Measurements from ENCODE around the gene PPP4R3B. TPM values are rescaled to one million over a fixed set of nuclear protein-coding genes. Genes with fewer than 3 reads are reported as not detected.
A peak's percentile ranks its signal among the peaks of the same experiment; 100 is the strongest.

The PPP4R3B gene
- total and polyA plus RNA-seq, 2 of the 4 experiments (the other 2 are of a cell fraction) = 11.9 to 23.7 TPM

GRCh38 chr2:55511508-55512124 lies 105.8 kb downstream of the PPP4R3B start:
- H3K56ac ChIP-seq (ENCODE audit: extremely low read depth, insufficient read depth, low read length) = no peak overlapping the region
- ATAC-seq (ENCODE audit: low read depth) (peak; percentile 72; the same call in 1 of the 2 replicates), DNase-seq (peak; percentile 50)
- no TSS peak for BruUV-seq (replicated peaks)
- H3K9me1 ChIP-seq (ENCODE audit: insufficient read depth, low read length) = no peaks in the 10 kb centered on the region
- H3K79me1 ChIP-seq (ENCODE audit: low read depth in 1 of 2, low read length in 2 of 2) = no peaks in the 10 kb centered on the region
- in situ Hi-C loops (cut with MboI; ENCODE audit: low sequenced_read_pairs) = no loop called here
- no peak overlapping the region for H2BK120ac ChIP-seq (ENCODE audit: low read depth, low read length)
- no peak overlapping the region for H4K8ac ChIP-seq (ENCODE audit: low read depth in 2 of 2, low read length in 2 of 2)
- ChIA-PET POLR2A (ENCODE audit: unreplicated experiment) (no interaction called here), CTCF (interaction anchor here (0.6 kb wide), 1 partner anchor 179 kb away, joined by 7 read pairs; no protein-coding TSS in a partner anchor)
- no peak overlapping the region for H3K9ac ChIP-seq (ENCODE audit: low read depth, low read length)
- no peak overlapping the region for H2AFZ ChIP-seq (replicated peaks; ENCODE audit: low read length, poor library complexity)
- H2AK5ac ChIP-seq (ENCODE audit: low read depth, low read length) = no peak overlapping the region
- no peak overlapping the region for H3K4me2 ChIP-seq (ENCODE audit: low read depth, low read length)
- H3K4me1 ChIP-seq (ENCODE audit: control insufficient read depth, insufficient read depth, low read length) = no peaks in the 10 kb centered on the region
- intact Hi-C loops (cut with micrococcal nuclease) = loop anchor here (2.0 kb wide), 1 partner anchor 79 kb away; no protein-coding TSS in a partner anchor
- no peak overlapping the region for H3K23ac ChIP-seq (ENCODE audit: low read depth, low read length)
- TF ChIP-seq RAD21 (IDR thresholded peaks at IDR 0.05; ENCODE audit: low read length) (peak; percentile 52), MXI1 (IDR thresholded peaks at IDR 0.05; ENCODE audit: borderline replicate concordance, low read depth, low read length) (no peak), CHD1 (IDR thresholded peaks at IDR 0.05; ENCODE audit: low read depth, low read length) (no peak), NFE2L2 (IDR thresholded peaks at IDR 0.05; ENCODE audit: low read depth, low read length) (no peak), SMC3 (IDR thresholded peaks at IDR 0.05; ENCODE audit: low read depth, low read length) (peak; percentile 69), CTCF (conservative IDR thresholded peaks at IDR 0.05; ENCODE audit: low read depth, low read length) (peak; percentile 58), FOS (IDR thresholded peaks at IDR 0.05; ENCODE audit: low read depth, low read length) (no peak), POLR2A (IDR thresholded peaks at IDR 0.05; ENCODE audit: low read depth, low read length) (no peak), ELK1 (IDR thresholded peaks at IDR 0.05; ENCODE audit: borderline replicate concordance, low read depth, low read length) (no peak), RCOR1 (IDR thresholded peaks at IDR 0.05; ENCODE audit: insufficient replicate concordance, low read length) (no peak), USF2 (IDR thresholded peaks at IDR 0.05; ENCODE audit: low read depth, low read length) (no peak)
- H2BK15ac ChIP-seq (ENCODE audit: low read depth, low read length) = no peak overlapping the region
- no CpG with 5 or more reads among the region's 7 CpGs for WGBS, 2 experiments (ENCODE audit: extremely low coverage in 2 of 2, insufficient read length in 1 of 2)
- H2BK20ac ChIP-seq (ENCODE audit: low read depth, low read length) = no peak overlapping the region
- no peak overlapping the region for H3K4me3 ChIP-seq (ENCODE audit: insufficient read depth, low read depth, low read length)
- no peak overlapping the region for H4K91ac ChIP-seq (ENCODE audit: insufficient read depth, low read depth, low read length)
- dilution Hi-C loops (cut with HindIII; ENCODE audit: low sequenced_read_pairs, unreplicated experiment) = no loop called here
- no peaks in the 10 kb centered on the region for H3K9me3 ChIP-seq (ENCODE audit: control insufficient read depth, insufficient read depth, low read length)
- no peak overlapping the region for H3K27ac ChIP-seq (ENCODE audit: insufficient read depth, low read length)
- no peak overlapping the region for H3K18ac ChIP-seq (ENCODE audit: low read depth, low read length)
- H3K4ac ChIP-seq (ENCODE audit: low read depth, low read length) = no peak overlapping the region
- no peak overlapping the region for H4K5ac ChIP-seq (ENCODE audit: low read depth, low read length)
- no peaks in the 10 kb centered on the region for H3K36me3 ChIP-seq (ENCODE audit: control insufficient read depth, insufficient read depth, low read length)
- no peak overlapping the region for H3K14ac ChIP-seq (replicated peaks; ENCODE audit: low read depth, low read length)
- no peaks in the 10 kb centered on the region for H3K27me3 ChIP-seq (ENCODE audit: control insufficient read depth, insufficient read depth, low read length)
- no peaks in the 10 kb centered on the region for H4K20me1 ChIP-seq (ENCODE audit: insufficient read depth, low read length)
- H2AK9ac ChIP-seq (replicated peaks; ENCODE audit: low read depth, low read length, poor library complexity) = no peak overlapping the region
- no peak overlapping the region for H2BK5ac ChIP-seq (ENCODE audit: low read depth, low read length, poor library complexity, severe bottlenecking)
